Mesendoderm (in vitro differentiated cells): ENCODE measurements around the gene NAPA.

Experiments used
- DNase-seq: peaks from one replicate; pipeline ENCODE4 v3.0.0; 2013
- H2AK5ac ChIP-seq: 2 replicates; pipeline ENCODE4 v1.6.1; 2013; ENCODE audit warnings: low read length, inconsistent platforms
- H2BK120ac ChIP-seq: 2 replicates; pipeline ENCODE4 v1.6.1; 2013; ENCODE audit warnings: low read depth, mild to moderate bottlenecking, low read length, moderate library complexity, mixed read lengths
- H2BK15ac ChIP-seq: replicated peaks from 2 replicates; pipeline ENCODE4 v1.6.1; 2013; ENCODE audit warnings: low read depth, mild to moderate bottlenecking, moderate library complexity
- H2BK5ac ChIP-seq: 2 replicates; pipeline ENCODE4 v1.6.1; 2013; ENCODE audit warnings: low read length, inconsistent platforms
- H3K18ac ChIP-seq: 2 replicates; pipeline ENCODE4 v1.6.1; 2013; ENCODE audit warnings: mild to moderate bottlenecking, low read length, mixed read lengths
- H3K23ac ChIP-seq: one replicate; pipeline ENCODE4 v1.6.1; 2013; ENCODE audit warnings: low read length
- H3K27ac ChIP-seq: 2 replicates; pipeline ENCODE4 v1.5.1; 2013; ENCODE audit warnings: low read depth, mild to moderate bottlenecking, inconsistent platforms, low read length, moderate library complexity
- H3K27me3 ChIP-seq: 2 replicates; pipeline ENCODE4 v1.6.1; 2013; ENCODE audit warnings: low read length, control low read depth, mild to moderate bottlenecking, inconsistent platforms; ENCODE audit not compliant: insufficient read depth, poor library complexity
- H3K36me3 ChIP-seq: 2 replicates; pipeline ENCODE4 v1.6.1; 2013; ENCODE audit warnings: low read length, inconsistent platforms; ENCODE audit not compliant: control insufficient read depth, insufficient read depth
- H3K4ac ChIP-seq: one replicate; pipeline ENCODE4 v1.6.1; 2013; ENCODE audit warnings: low read depth, mild to moderate bottlenecking, low read length, moderate library complexity
- H3K4me1 ChIP-seq: 2 replicates; pipeline ENCODE4 v1.6.1; 2013; ENCODE audit warnings: low read depth, low read length, inconsistent platforms; ENCODE audit not compliant: control insufficient read depth
- H3K4me2 ChIP-seq: 2 replicates; pipeline ENCODE4 v1.6.1; 2013; ENCODE audit warnings: low read length
- H3K4me3 ChIP-seq: 2 replicates; pipeline ENCODE4 v1.5.1; 2013; ENCODE audit warnings: mild to moderate bottlenecking, low read length
- H3K56ac ChIP-seq: one replicate; pipeline ENCODE4 v1.6.1; 2013; ENCODE audit warnings: low read length
- H3K79me1 ChIP-seq: 2 replicates; pipeline ENCODE4 v1.6.1; 2013; ENCODE audit warnings: low read length, inconsistent platforms
- H3K79me2 ChIP-seq: 2 replicates; pipeline ENCODE4 v1.6.1; 2013; ENCODE audit warnings: mild to moderate bottlenecking, low read length; ENCODE audit not compliant: control insufficient read depth, insufficient read depth
- H3K9ac ChIP-seq: 2 replicates; pipeline ENCODE4 v1.6.1; 2013; ENCODE audit warnings: low read length, inconsistent platforms
- H4K5ac ChIP-seq: one replicate; pipeline ENCODE4 v1.6.1; 2013; ENCODE audit warnings: low read length
- H4K8ac ChIP-seq: one replicate; pipeline ENCODE4 v1.6.1; 2013; ENCODE audit warnings: low read depth, mild to moderate bottlenecking, control low read depth, low read length, moderate library complexity
- WGBS: extraction: QIAGEN DNeasy Blood & Tissue Kit; methylation state at CpG from one replicate; pipeline ENCODE4 v1.1.7; 2013; ENCODE audit warnings: low lambda C conversion rate, missing lambda C conversion rate; ENCODE audit not compliant: insufficient coverage; ENCODE audit errors: extremely low coverage; 5-methylcytosine and 5-hydroxymethylcytosine counted together

NAPA gene

GRCh38 chr19:47510516-47511127, 4.2 kb downstream of the NAPA start:
- Histone ChIP-seq H3K4ac (no peak overlapping the region), H3K18ac (no peak overlapping the region), H3K9ac (no peak overlapping the region), H4K5ac (no peak overlapping the region), H3K56ac (peak overlapping the region; percentile 6), H3K36me3 (no peaks in the 10 kb centered on the region), H3K4me1 (no peaks in the 10 kb centered on the region), H2BK120ac (no peak overlapping the region), H4K8ac (no peak overlapping the region), H3K4me3 (no peak overlapping the region), H3K79me2 (peaks cover 41% of the 10 kb centered on the region), H3K27me3 (no peaks in the 10 kb centered on the region), H2AK5ac (no peak overlapping the region), H3K4me2 (no peak overlapping the region), H3K23ac (no peak overlapping the region), H2BK5ac (no peak overlapping the region), H3K27ac (no peak overlapping the region), H3K79me1 (peaks cover 39% of the 10 kb centered on the region), H2BK15ac (no peak overlapping the region)
- no CpG with 5 or more reads among the region's 12 CpGs for WGBS
- DNase-seq = no peak

GRCh38 chr19:47509973-47510372, 4.9 kb downstream of the NAPA start:
- Histone ChIP-seq H2BK5ac (no peak overlapping the region), H3K4me2 (no peak overlapping the region), H3K27ac (no peak overlapping the region), H3K4ac (no peak overlapping the region), H3K56ac (no peak overlapping the region), H3K4me3 (no peak overlapping the region), H3K9ac (no peak overlapping the region), H3K79me1 (peaks cover 39% of the 10 kb centered on the region), H3K18ac (no peak overlapping the region), H4K8ac (no peak overlapping the region), H3K23ac (no peak overlapping the region), H3K36me3 (no peaks in the 10 kb centered on the region), H3K79me2 (peaks cover 41% of the 10 kb centered on the region), H3K4me1 (no peaks in the 10 kb centered on the region), H4K5ac (no peak overlapping the region), H2AK5ac (no peak overlapping the region), H3K27me3 (no peaks in the 10 kb centered on the region), H2BK15ac (no peak overlapping the region), H2BK120ac (no peak overlapping the region)
- DNase-seq = no peak
- WGBS = no CpG with 5 or more reads among the region's 8 CpGs

GRCh38 chr19:47509170-47509847, 5.6 kb downstream of the NAPA start:
- Histone ChIP-seq H4K5ac (no peak overlapping the region), H3K23ac (no peak overlapping the region), H4K8ac (no peak overlapping the region), H2AK5ac (no peak overlapping the region), H3K79me1 (peaks cover 35% of the 10 kb centered on the region), H3K36me3 (no peaks in the 10 kb centered on the region), H3K9ac (no peak overlapping the region), H3K4me3 (no peak overlapping the region), H3K4ac (no peak overlapping the region), H3K4me2 (no peak overlapping the region), H3K4me1 (no peaks in the 10 kb centered on the region), H2BK5ac (no peak overlapping the region), H3K79me2 (peaks cover 36% of the 10 kb centered on the region), H3K56ac (no peak overlapping the region), H3K27ac (no peak overlapping the region), H2BK120ac (no peak overlapping the region), H3K27me3 (no peaks in the 10 kb centered on the region), H3K18ac (no peak overlapping the region), H2BK15ac (no peak overlapping the region)
- no peak for DNase-seq
- WGBS = no CpG with 5 or more reads among the region's 20 CpGs

GRCh38 chr19:47508721-47509120, 6.1 kb downstream of the NAPA start:
- no peaks in the 10 kb centered on the region for H3K27me3 ChIP-seq
- no CpG with 5 or more reads among the region's 5 CpGs for WGBS
- H2BK15ac ChIP-seq = no peak overlapping the region
- H3K27ac ChIP-seq = no peak overlapping the region
- H4K8ac ChIP-seq = no peak overlapping the region
- H3K9ac ChIP-seq = no peak overlapping the region
- H3K79me1 ChIP-seq = peaks cover 31% of the 10 kb centered on the region
- no peak overlapping the region for H2BK5ac ChIP-seq
- no peak for DNase-seq
- H3K4ac ChIP-seq = no peak overlapping the region
- no peaks in the 10 kb centered on the region for H3K4me1 ChIP-seq
- no peaks in the 10 kb centered on the region for H3K36me3 ChIP-seq
- no peak overlapping the region for H3K4me2 ChIP-seq
- no peak overlapping the region for H3K23ac ChIP-seq
- H4K5ac ChIP-seq = no peak overlapping the region
- H2AK5ac ChIP-seq = no peak overlapping the region
- H3K56ac ChIP-seq = no peak overlapping the region
- no peak overlapping the region for H3K18ac ChIP-seq
- peaks cover 32% of the 10 kb centered on the region for H3K79me2 ChIP-seq
- no peak overlapping the region for H2BK120ac ChIP-seq
- no peak overlapping the region for H3K4me3 ChIP-seq

GRCh38 chr19:47507924-47508553, 6.8 kb downstream of the NAPA start:
- H3K18ac ChIP-seq = no peak overlapping the region
- peaks cover 26% of the 10 kb centered on the region for H3K79me2 ChIP-seq
- H3K4ac ChIP-seq = no peak overlapping the region
- H3K4me3 ChIP-seq = no peak overlapping the region
- no peak overlapping the region for H3K4me2 ChIP-seq
- H3K27ac ChIP-seq = no peak overlapping the region
- no peak overlapping the region for H2AK5ac ChIP-seq
- no peak overlapping the region for H4K8ac ChIP-seq
- H2BK15ac ChIP-seq = no peak overlapping the region
- no peak overlapping the region for H2BK120ac ChIP-seq
- H3K9ac ChIP-seq = no peak overlapping the region
- peak; percentile 32 for DNase-seq
- WGBS = no CpG with 5 or more reads among the region's 11 CpGs
- no peaks in the 10 kb centered on the region for H3K4me1 ChIP-seq
- peaks cover 27% of the 10 kb centered on the region for H3K79me1 ChIP-seq
- no peak overlapping the region for H3K23ac ChIP-seq
- H3K36me3 ChIP-seq = no peaks in the 10 kb centered on the region
- no peak overlapping the region for H4K5ac ChIP-seq
- no peak overlapping the region for H2BK5ac ChIP-seq
- no peaks in the 10 kb centered on the region for H3K27me3 ChIP-seq
- H3K56ac ChIP-seq = no peak overlapping the region
